Transverse colon (tissue), 4 donors: Measurements from ENCODE around the gene TNXB.

Experiments
- EP300 ChIP-seq: sonication (generic); formaldehyde crosslinking; IDR thresholded peaks from one replicate; pipeline ENCODE4 v1.6.1; 2017; ENCODE audit warnings: antibody characterized with exemption, low read depth
- POLR2AphosphoS5 ChIP-seq, 3 donors: sonication (generic); formaldehyde crosslinking; IDR thresholded peaks; one replicate each; pipeline ENCODE4 v1.6.1; 2016; ENCODE audit warnings: antibody characterized with exemption in 3 of 3
- TF ChIP-seq, protein P1 (sequence below), 5 experiments: fragments of 200-600 bp in 3 of 5; fragments of 450-650 bp in 2 of 5; sonication (generic) in 3 of 5; IDR thresholded peaks; 1 replicate in 2 of 5; 2 replicates in 3 of 5; pipeline ENCODE4 v1.5.1; 2016 to 2017; ENCODE audit warnings: antibody characterized with exemption in 5 of 5, inconsistent platforms in 3 of 5, mild to moderate bottlenecking in 2 of 5, moderate library complexity in 1 of 5

DNA sequence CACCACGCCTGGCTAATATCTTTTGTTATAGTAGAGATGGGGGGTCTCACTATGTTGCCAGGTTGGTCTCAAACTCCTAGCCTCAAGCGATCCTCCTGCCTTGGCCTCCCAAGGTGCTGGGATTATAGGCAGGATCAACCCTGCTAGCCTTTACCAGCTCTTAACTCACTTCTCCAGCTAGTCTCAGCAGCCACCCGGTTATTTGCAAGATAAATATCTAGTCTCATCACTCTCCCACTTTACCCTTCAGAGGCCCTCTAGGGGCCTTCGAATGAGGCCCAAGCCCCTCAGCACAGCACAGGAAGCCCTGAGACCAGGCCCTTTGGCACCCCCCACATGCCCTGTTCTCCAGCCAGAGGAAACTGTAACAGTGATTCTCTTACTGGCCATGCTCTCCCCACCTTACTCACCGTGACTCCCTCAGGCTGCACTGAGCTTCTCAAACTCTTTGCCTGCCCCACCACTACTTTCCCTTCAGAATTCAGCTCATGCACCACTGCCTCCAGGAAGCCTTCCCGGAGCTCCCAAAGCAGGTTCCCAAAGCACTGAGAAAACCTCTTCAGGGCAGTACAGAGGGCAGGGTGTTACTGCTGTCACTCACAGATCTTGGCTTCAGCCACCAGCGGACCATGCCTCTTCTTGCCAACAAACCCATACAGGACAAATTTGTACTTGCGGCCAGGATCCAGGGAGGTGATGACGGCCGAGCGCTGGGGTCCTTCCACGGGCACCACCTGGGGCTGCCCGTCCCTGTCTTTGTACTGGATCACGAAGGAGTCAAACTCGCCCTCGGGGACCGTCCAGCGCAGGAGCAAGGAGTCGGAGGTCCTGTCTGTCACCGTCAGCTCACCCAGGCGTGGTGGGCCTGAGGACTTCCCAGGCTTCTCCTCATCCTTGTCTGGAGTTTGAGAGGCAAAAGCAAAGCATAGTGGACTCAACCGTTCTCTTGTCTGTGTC lies 25.0 kb downstream of the TNXB start:
- TF ChIP-seq POLR2AphosphoS5 (IDR thresholded peaks at IDR 0.05), result no peak
- TF ChIP-seq EP300, result no peak
- TF ChIP-seq, protein P1, sequence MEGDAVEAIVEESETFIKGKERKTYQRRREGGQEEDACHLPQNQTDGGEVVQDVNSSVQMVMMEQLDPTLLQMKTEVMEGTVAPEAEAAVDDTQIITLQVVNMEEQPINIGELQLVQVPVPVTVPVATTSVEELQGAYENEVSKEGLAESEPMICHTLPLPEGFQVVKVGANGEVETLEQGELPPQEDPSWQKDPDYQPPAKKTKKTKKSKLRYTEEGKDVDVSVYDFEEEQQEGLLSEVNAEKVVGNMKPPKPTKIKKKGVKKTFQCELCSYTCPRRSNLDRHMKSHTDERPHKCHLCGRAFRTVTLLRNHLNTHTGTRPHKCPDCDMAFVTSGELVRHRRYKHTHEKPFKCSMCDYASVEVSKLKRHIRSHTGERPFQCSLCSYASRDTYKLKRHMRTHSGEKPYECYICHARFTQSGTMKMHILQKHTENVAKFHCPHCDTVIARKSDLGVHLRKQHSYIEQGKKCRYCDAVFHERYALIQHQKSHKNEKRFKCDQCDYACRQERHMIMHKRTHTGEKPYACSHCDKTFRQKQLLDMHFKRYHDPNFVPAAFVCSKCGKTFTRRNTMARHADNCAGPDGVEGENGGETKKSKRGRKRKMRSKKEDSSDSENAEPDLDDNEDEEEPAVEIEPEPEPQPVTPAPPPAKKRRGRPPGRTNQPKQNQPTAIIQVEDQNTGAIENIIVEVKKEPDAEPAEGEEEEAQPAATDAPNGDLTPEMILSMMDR (IDR thresholded peaks at IDR 0.05), result no peak
